Ureter (tissue), 1 donor: ENCODE results near the gene RPS6KB2. TPM values are rescaled to one million over a fixed set of nuclear protein-coding genes. Genes with fewer than 3 reads are reported as not detected.
A peak's percentile ranks its signal among the peaks of the same experiment; 100 is the strongest.
"Not testable (repeated sequence)": the region's sequence is repeated elsewhere in the genome, so short reads cannot be mapped to it uniquely, and the experiment has no call there.

Source experiments
- DNase-seq: peaks from one replicate; pipeline ENCODE4 v3.0.0-alpha.2; 2020; ENCODE audit warnings: low spot score
- total RNA-seq: library from RNA; stranded (reverse); gene quantifications from one replicate; pipeline ENCODE4 v1.2.4, GENCODE V29; 2023
- donor health status: DM: yes; HTN: yes; CAD: no.

The RPS6KB2 gene
- total RNA-seq, 1 donor from 2014 or later = 44.8 TPM

GRCh38 chr11:67397986-67398660 lies 30.2 kb upstream of the RPS6KB2 start:
- no peak for DNase-seq

GRCh38 chr11:67398661-67399563 lies 29.4 kb upstream of the RPS6KB2 start:
- DNase-seq = no peak

- DNase-seq = no peak
These were observed 27.9 kb upstream of the RPS6KB2 start for GRCh38 chr11:67400251-67400941.

- no peak for DNase-seq
These were observed 27.3 kb upstream of the RPS6KB2 start for GRCh38 chr11:67400942-67401494.

GRCh38 chr11:67401495-67402191 lies 26.7 kb upstream of the RPS6KB2 start, which contains the start of gene PPP1CA:
TSS of gene PPP1CA (minus strand) at chr11:67401858. CDS start at chr11:67401782, 76 bp downstream.
- peak; percentile 92 for DNase-seq

GRCh38 chr11:67402192-67402839 lies 26.0 kb upstream of the RPS6KB2 start:
- DNase-seq = not testable (repeated sequence)

GRCh38 chr11:67403085-67403484 lies 25.2 kb upstream of the RPS6KB2 start:
- not testable (repeated sequence) for DNase-seq

GRCh38 chr11:67404515-67405195 lies 23.6 kb upstream of the RPS6KB2 start:
- DNase-seq = no peak

- no peak for DNase-seq
These were observed 23.1 kb upstream of the RPS6KB2 start for GRCh38 chr11:67405196-67405567.

- DNase-seq = no peak
These were observed 22.5 kb upstream of the RPS6KB2 start for GRCh38 chr11:67405688-67406339.

- no peak for DNase-seq
These were observed 21.8 kb upstream of the RPS6KB2 start for GRCh38 chr11:67406420-67406968.

- DNase-seq = no peak
These were observed 21.2 kb upstream of the RPS6KB2 start for GRCh38 chr11:67406969-67407687.

- DNase-seq = no peak
These were observed 20.6 kb upstream of the RPS6KB2 start for GRCh38 chr11:67407688-67408163.

GRCh38 chr11:67408437-67409200 lies 19.7 kb upstream of the RPS6KB2 start:
- no peak for DNase-seq

GRCh38 chr11:67409261-67409666 lies 19.0 kb upstream of the RPS6KB2 start:
- DNase-seq = no peak

- DNase-seq = no peak
These were observed 18.4 kb upstream of the RPS6KB2 start for GRCh38 chr11:67409781-67410368.

GRCh38 chr11:67410369-67410831 lies 17.9 kb upstream of the RPS6KB2 start:
- no peak for DNase-seq
